HG02571 (cell line): Measurements from ENCODE around the gene TTC7B.

ENCODE experiments used
- ATAC-seq: cut with Tn5 transposase; IDR thresholded peaks from one replicate; pipeline ENCODE4 v1.9.1; 2021; ENCODE audit warnings: mild to moderate bottlenecking, moderate library complexity; ENCODE audit not compliant: unreplicated experiment

The TTC7B gene

GRCh38 chr14:90518069-90518940 is 297.9 kb downstream of the TTC7B start:
- no peak for ATAC-seq

- no peak for ATAC-seq
Measured at GRCh38 chr14:90517076-90517841, 299.0 kb downstream of the TTC7B start.

- ATAC-seq: no peak
Measured at GRCh38 chr14:90514566-90514965, 301.7 kb downstream of the TTC7B start.

- ATAC-seq: no peak
Measured at GRCh38 chr14:90514015-90514398, 302.2 kb downstream of the TTC7B start.

- ATAC-seq: no peak
Measured at GRCh38 chr14:90513161-90514014, 302.8 kb downstream of the TTC7B start.

- no peak for ATAC-seq
Measured at GRCh38 chr14:90512329-90512991, 303.8 kb downstream of the TTC7B start.

- no peak for ATAC-seq
Measured at GRCh38 chr14:90511795-90512328, 304.4 kb downstream of the TTC7B start.

- no peak for ATAC-seq
Measured at GRCh38 chr14:90511252-90511651, 305.0 kb downstream of the TTC7B start.

GRCh38 chr14:90510159-90510558 is 306.1 kb downstream of the TTC7B start:
- no peak for ATAC-seq

- ATAC-seq: no peak
Measured at GRCh38 chr14:90509403-90509802, 306.8 kb downstream of the TTC7B start.

- no peak for ATAC-seq
Measured at GRCh38 chr14:90508536-90509254, 307.5 kb downstream of the TTC7B start.

GRCh38 chr14:90508036-90508435 is 308.2 kb downstream of the TTC7B start:
- ATAC-seq: no peak

GRCh38 chr14:90507428-90507827 is 308.8 kb downstream of the TTC7B start:
- ATAC-seq: no peak

GRCh38 chr14:90506748-90507147 is 309.5 kb downstream of the TTC7B start:
- no peak for ATAC-seq

- ATAC-seq: no peak
Measured at GRCh38 chr14:90505531-90505930, 310.7 kb downstream of the TTC7B start.

- no peak for ATAC-seq
Measured at GRCh38 chr14:90504643-90505042, 311.6 kb downstream of the TTC7B start.

GRCh38 chr14:90503582-90503981 is 312.6 kb downstream of the TTC7B start:
- no peak for ATAC-seq

GRCh38 chr14:90502760-90503159 is 313.5 kb downstream of the TTC7B start:
- no peak for ATAC-seq

- ATAC-seq: no peak
Measured at GRCh38 chr14:90500665-90501370, 315.4 kb downstream of the TTC7B start.
